GM10266 (cell line): Measurements from ENCODE around the gene SCAND1.

Experiments used
- DNase-seq: peaks from one replicate; pipeline ENCODE4 v3.0.0; 2012; ENCODE audit errors: extremely low spot score
- TF ChIP-seq, protein P1 (sequence below): IDR thresholded peaks from 2 replicates; pipeline ENCODE4 v1.5.1; 2012; ENCODE audit warnings: mild to moderate bottlenecking, low read depth; ENCODE audit not compliant: control insufficient read depth, insufficient read depth; ENCODE audit errors: missing control alignments

SCAND1 gene

DNA sequence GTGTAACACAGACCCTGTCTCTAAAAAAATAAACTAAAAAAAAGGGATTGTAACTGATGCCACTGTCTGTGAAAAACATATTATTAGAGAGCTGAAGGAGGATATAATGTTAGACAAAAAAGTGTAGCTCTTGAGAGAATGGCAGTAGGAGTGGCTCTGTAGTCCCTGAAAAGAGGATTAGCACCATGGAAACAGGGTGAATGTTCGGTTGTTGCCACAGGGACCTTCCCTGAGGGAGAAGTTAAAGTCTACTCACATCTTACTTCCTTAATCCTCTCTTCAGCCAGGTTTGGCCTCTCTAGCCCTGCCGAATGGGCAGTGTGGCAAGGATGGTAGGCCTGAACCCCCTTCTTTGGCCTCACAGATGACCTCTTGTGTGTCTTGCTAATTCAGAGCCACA lies 12.1 kb downstream of the SCAND1 start:
- TF ChIP-seq, protein P1, sequence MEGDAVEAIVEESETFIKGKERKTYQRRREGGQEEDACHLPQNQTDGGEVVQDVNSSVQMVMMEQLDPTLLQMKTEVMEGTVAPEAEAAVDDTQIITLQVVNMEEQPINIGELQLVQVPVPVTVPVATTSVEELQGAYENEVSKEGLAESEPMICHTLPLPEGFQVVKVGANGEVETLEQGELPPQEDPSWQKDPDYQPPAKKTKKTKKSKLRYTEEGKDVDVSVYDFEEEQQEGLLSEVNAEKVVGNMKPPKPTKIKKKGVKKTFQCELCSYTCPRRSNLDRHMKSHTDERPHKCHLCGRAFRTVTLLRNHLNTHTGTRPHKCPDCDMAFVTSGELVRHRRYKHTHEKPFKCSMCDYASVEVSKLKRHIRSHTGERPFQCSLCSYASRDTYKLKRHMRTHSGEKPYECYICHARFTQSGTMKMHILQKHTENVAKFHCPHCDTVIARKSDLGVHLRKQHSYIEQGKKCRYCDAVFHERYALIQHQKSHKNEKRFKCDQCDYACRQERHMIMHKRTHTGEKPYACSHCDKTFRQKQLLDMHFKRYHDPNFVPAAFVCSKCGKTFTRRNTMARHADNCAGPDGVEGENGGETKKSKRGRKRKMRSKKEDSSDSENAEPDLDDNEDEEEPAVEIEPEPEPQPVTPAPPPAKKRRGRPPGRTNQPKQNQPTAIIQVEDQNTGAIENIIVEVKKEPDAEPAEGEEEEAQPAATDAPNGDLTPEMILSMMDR = no peak
- DNase-seq = no peak

GRCh38 chr20:35941620-35942019 lies 12.7 kb downstream of the SCAND1 start:
- no peak for DNase-seq
- TF ChIP-seq, protein P1 = no peak

DNA sequence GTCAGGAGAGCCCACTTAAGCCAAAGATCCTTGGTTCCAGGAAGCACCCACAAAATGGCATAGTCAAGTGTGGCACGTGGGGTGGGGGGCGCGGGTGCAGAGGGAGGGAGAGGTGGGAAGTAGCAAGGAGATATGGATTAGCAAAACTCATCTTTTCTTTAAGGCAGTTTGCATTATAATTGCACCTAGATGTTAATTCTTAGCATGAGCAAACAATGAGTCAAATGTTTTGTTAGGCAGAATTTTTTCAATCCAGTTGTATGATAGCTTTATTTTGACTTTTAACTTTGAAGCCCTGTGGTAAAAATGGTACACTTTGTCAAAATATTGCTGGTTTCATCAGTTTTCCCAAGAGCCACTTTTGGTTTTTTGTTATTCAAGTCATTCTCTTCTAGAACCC lies 15.0 kb downstream of the SCAND1 start:
- DNase-seq = no peak

GRCh38 chr20:35934050-35934449 lies 20.3 kb downstream of the SCAND1 start:
- DNase-seq = no peak
- TF ChIP-seq, protein P1 = no peak

More for the DNA sequence above, 15.0 kb downstream of the SCAND1 start:
- TF ChIP-seq, protein P1 = no peak

DNA sequence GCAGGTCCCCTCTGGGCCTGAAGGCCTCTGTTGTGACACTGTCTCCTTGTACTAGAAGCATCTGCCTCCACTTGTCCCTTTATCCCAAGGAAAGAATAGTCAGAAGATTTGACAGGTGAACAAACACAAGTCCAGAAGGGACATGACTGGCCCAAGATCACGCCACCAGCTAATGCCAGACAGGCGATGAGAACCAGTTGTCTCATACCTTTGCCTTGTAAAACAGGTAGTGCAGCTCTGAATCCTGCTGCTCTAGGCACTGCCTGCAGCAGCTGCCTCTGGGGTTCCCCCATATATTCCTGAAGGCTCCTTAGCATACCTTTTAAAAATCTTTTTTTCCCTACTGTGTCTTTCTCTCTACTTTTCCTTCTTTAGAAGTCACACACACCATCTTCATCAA lies 25.0 kb downstream of the SCAND1 start:
- TF ChIP-seq, protein P1 = no peak
- no peak for DNase-seq

DNA sequence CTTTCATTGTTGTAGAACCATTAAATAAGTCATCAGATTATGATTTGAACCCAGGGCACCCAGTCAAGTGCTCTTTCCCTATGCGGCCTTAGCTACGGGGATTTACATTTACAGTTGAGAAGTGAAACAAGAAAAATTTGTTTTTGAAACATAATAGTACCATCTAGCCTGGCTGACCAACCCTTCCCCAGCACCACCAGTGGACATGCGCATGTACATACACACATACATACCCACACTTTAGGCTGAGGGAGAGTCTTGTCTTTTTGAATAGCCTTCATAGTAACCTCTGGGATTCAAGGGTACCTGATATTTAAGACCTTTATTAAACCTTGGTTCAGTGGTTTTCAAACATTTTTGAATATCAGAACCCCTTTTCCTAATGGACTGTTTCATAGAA lies 33.8 kb downstream of the SCAND1 start:
- TF ChIP-seq, protein P1 = no peak

GRCh38 chr20:35918021-35918420 lies 36.3 kb downstream of the SCAND1 start:
- DNase-seq = no peak
- TF ChIP-seq, protein P1 = no peak

More for the DNA sequence above, 33.8 kb downstream of the SCAND1 start:
- DNase-seq = no peak

- no peak for DNase-seq
- TF ChIP-seq, protein P1 = no peak
Observed at GRCh38 chr20:35917077-35917476, 37.2 kb downstream of the SCAND1 start.
